Measurements from ENCODE around the gene TTLL13. TPM values are rescaled to one million over a fixed set of nuclear protein-coding genes. Genes with fewer than 3 reads are reported as not detected.
"Not testable (repeated sequence)": the region's sequence is repeated elsewhere in the genome, so short reads cannot be mapped to it uniquely, and the experiment has no call there.

Gene TTLL13
- polyA plus RNA-seq, 1 of the 3 experiments (the other 2 are of a cell fraction), result 0.03 TPM

GRCh38 chr15:90295270-90295648 is 45.9 kb downstream of the TTLL13 start:
- POLR2A ChIA-PET, result no interaction called here
- CTCF ChIA-PET, result interaction anchor here (1.0 to 3.0 kb wide), 3 partner anchors 9 to 187 kb away, joined by 3 to 15 read pairs (median 5); no protein-coding TSS in a partner anchor
- Histone ChIP-seq H3K79me2 (ENCODE audit: insufficient read depth) (no peaks in the 10 kb centered on the region), H3K4me1 (ENCODE audit: control insufficient read depth in 1 of 2, insufficient read depth in 2 of 2, low read depth in 1 of 2, low read length in 1 of 2) (no peaks in the 10 kb centered on the region), H3K4me3 (ENCODE audit: low read depth in 2 of 2, low read length in 1 of 2) (no peak overlapping the region), H3K4me2 (no peak overlapping the region), H3K9me2 (no peaks in the 10 kb centered on the region), H4K20me1 (ENCODE audit: insufficient read depth) (no peaks in the 10 kb centered on the region), H3K27ac (ENCODE audit: low read depth in 2 of 2, low read length in 1 of 2) (no peak overlapping the region), H2AFZ (ENCODE audit: low read depth) (no peak overlapping the region), H3K9me3 (no peaks in the 10 kb centered on the region), H3F3A (replicated peaks; ENCODE audit: insufficient read depth) (peaks cover 10% of the 10 kb centered on the region), H3K36me3 (replicated peaks in 1 of 2; ENCODE audit: control insufficient read depth in 1 of 2, insufficient read depth in 2 of 2, low read length in 1 of 2) (no peaks in the 10 kb centered on the region), H3K9ac (no peak overlapping the region), H3K27me3 (ENCODE audit: insufficient read depth) (no peaks in the 10 kb centered on the region)
- TF ChIP-seq GABPA (IDR thresholded peaks at IDR 0.05; ENCODE audit: low read depth), result no peak
- TF ChIP-seq MXI1 (IDR thresholded peaks at IDR 0.05; ENCODE audit: low read depth, low read length), result no peak
- no peak for TF ChIP-seq MEF2A (IDR thresholded peaks at IDR 0.05; ENCODE audit: borderline replicate concordance, low read depth)
- no peak for TF ChIP-seq NFIC (IDR thresholded peaks at IDR 0.05; ENCODE audit: borderline replicate concordance)
- no peak for TF ChIP-seq EZH2phosphoT487 (IDR thresholded peaks at IDR 0.05; ENCODE audit: borderline replicate concordance, low read depth)
- no peak for TF ChIP-seq ZBTB33 (IDR thresholded peaks at IDR 0.05; ENCODE audit: borderline replicate concordance, low read depth)
- no peak for TF ChIP-seq EP300 (IDR thresholded peaks at IDR 0.05; ENCODE audit: borderline replicate concordance in 1 of 2, low read depth in 1 of 2, low read length in 1 of 2)
- no peak for TF ChIP-seq FOSL2 (IDR thresholded peaks at IDR 0.05; ENCODE audit: borderline replicate concordance, low read depth)
- TF ChIP-seq CTCF (IDR thresholded peaks at IDR 0.05), result no peak
- TF ChIP-seq NRF1 (IDR thresholded peaks at IDR 0.05; ENCODE audit: low read depth, low read length), result no peak
- DNase-seq, result no peak
- 78% methylated on average over 4 of the region's 10 CpGs for WGBS (ENCODE audit: low lambda C conversion rate)

DNA sequence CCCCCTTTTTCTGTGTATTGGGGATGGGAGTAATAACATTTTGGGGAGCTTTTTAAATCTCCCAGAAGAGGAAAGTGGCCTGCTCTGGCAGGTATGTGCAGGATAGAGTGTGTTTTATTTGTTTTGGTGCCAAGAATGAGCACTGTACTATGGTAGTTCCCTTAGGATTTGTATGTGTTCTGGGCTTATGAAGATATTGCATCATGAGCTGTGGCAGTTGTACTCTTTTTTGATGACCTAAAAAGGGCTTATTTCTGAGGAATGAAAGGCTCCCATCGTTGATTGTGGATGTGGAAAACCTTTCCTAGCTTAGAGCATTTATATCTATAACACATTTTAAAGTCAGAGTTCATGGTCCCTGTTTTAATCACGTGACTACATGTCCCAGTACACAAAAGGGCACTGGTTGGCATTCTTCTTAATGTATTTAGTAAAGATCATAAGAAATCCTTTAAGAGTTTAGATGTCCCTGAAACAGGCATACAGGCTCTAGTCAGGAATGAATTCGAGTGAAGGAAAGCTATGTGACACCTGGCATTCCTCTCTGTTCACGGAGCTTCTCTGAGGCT is 47.0 kb downstream of the TTLL13 start:
- H4K20me1 ChIP-seq (ENCODE audit: insufficient read depth); H3K36me3 ChIP-seq (replicated peaks in 1 of 2; ENCODE audit: control insufficient read depth in 1 of 2, insufficient read depth in 2 of 2, low read length in 1 of 2); H3F3A ChIP-seq (replicated peaks; ENCODE audit: insufficient read depth); POLR2A ChIA-PET; H3K4me3 ChIP-seq (ENCODE audit: low read depth in 2 of 2, low read length in 1 of 2); H3K9me3 ChIP-seq; H2AFZ ChIP-seq (ENCODE audit: low read depth); H3K27me3 ChIP-seq (ENCODE audit: insufficient read depth); H3K4me1 ChIP-seq (ENCODE audit: control insufficient read depth in 1 of 2, insufficient read depth in 2 of 2, low read depth in 1 of 2, low read length in 1 of 2); H3K4me2 ChIP-seq; H3K9me2 ChIP-seq; H3K27ac ChIP-seq (ENCODE audit: low read depth in 2 of 2, low read length in 1 of 2); H3K9ac ChIP-seq; DNase-seq; H3K79me2 ChIP-seq (ENCODE audit: insufficient read depth): not testable (repeated sequence)
- CTCF ChIA-PET, result interaction anchor here (1.0 to 1.1 kb wide), 2 partner anchors 24 to 186 kb away, joined by 3 to 5 read pairs; no protein-coding TSS in a partner anchor
- WGBS (ENCODE audit: low lambda C conversion rate), result 50% methylated on average over 4 of the region's 4 CpGs
